ENCODE measurements around the gene EN2.

DNA sequence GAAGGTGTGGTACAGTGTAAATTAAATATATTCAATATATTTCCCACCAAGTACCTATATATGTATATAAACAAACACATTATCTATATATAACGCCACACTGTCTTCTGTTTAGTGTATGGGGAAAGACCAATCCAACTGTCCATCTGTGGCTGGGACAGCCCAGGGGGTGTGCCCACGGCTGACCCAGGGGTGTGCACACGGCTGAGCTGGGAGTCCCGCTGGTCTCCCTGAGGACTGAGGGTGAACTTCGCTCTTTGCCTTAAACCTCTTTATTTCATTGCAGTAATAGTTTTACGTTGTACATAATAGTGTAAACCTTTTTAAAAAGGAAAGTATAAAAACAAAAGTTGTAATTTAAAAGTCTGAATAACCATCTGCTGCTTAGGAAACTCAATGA is 6.3 kb downstream of the EN2 start:
- TF ChIP-seq, protein P1, sequence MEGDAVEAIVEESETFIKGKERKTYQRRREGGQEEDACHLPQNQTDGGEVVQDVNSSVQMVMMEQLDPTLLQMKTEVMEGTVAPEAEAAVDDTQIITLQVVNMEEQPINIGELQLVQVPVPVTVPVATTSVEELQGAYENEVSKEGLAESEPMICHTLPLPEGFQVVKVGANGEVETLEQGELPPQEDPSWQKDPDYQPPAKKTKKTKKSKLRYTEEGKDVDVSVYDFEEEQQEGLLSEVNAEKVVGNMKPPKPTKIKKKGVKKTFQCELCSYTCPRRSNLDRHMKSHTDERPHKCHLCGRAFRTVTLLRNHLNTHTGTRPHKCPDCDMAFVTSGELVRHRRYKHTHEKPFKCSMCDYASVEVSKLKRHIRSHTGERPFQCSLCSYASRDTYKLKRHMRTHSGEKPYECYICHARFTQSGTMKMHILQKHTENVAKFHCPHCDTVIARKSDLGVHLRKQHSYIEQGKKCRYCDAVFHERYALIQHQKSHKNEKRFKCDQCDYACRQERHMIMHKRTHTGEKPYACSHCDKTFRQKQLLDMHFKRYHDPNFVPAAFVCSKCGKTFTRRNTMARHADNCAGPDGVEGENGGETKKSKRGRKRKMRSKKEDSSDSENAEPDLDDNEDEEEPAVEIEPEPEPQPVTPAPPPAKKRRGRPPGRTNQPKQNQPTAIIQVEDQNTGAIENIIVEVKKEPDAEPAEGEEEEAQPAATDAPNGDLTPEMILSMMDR (IDR thresholded peaks at IDR 0.05), result no peak
- TF ChIP-seq TCF7L2 (IDR thresholded peaks at IDR 0.05; ENCODE audit: low read depth, low read length), result no peak
- TF ChIP-seq POLR2AphosphoS5 (IDR thresholded peaks at IDR 0.05; ENCODE audit: low read depth, low read length), result no peak
- TF ChIP-seq, protein P2, sequence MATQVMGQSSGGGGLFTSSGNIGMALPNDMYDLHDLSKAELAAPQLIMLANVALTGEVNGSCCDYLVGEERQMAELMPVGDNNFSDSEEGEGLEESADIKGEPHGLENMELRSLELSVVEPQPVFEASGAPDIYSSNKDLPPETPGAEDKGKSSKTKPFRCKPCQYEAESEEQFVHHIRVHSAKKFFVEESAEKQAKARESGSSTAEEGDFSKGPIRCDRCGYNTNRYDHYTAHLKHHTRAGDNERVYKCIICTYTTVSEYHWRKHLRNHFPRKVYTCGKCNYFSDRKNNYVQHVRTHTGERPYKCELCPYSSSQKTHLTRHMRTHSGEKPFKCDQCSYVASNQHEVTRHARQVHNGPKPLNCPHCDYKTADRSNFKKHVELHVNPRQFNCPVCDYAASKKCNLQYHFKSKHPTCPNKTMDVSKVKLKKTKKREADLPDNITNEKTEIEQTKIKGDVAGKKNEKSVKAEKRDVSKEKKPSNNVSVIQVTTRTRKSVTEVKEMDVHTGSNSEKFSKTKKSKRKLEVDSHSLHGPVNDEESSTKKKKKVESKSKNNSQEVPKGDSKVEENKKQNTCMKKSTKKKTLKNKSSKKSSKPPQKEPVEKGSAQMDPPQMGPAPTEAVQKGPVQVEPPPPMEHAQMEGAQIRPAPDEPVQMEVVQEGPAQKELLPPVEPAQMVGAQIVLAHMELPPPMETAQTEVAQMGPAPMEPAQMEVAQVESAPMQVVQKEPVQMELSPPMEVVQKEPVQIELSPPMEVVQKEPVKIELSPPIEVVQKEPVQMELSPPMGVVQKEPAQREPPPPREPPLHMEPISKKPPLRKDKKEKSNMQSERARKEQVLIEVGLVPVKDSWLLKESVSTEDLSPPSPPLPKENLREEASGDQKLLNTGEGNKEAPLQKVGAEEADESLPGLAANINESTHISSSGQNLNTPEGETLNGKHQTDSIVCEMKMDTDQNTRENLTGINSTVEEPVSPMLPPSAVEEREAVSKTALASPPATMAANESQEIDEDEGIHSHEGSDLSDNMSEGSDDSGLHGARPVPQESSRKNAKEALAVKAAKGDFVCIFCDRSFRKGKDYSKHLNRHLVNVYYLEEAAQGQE (IDR thresholded peaks at IDR 0.05; ENCODE audit: insufficient read depth in 1 of 2, low read depth in 2 of 2, low read length in 1 of 2), result no peak
- TF ChIP-seq SIN3A (IDR thresholded peaks at IDR 0.05; ENCODE audit: borderline replicate concordance, insufficient read depth, low read depth, low read length), result no peak

Data from Panc1 (cell line).